Suprapubic skin (tissue), 3 donors: Measurements from ENCODE around the gene RAE1.

Source experiments
- CTCF ChIP-seq, 2 donors: fragments of 200-600 bp in 1 of 2; fragments of 450-650 bp in 1 of 2; sonication (generic) in 1 of 2; IDR thresholded peaks; one replicate each; pipeline ENCODE4 v1.5.1; 2016 to 2019; ENCODE audit warnings: antibody characterized with exemption in 2 of 2, mild to moderate bottlenecking in 1 of 2, moderate library complexity in 1 of 2
- EP300 ChIP-seq: sonication (generic); formaldehyde crosslinking; IDR thresholded peaks from one replicate; pipeline ENCODE4 v1.6.1; 2017; ENCODE audit warnings: antibody characterized with exemption

GRCh38 chr20:57384486-57384885 is 33.4 kb downstream of the RAE1 start:
- TF ChIP-seq CTCF (IDR thresholded peaks at IDR 0.05) (no peak), EP300 (no peak)
